Activated naive CD8-positive, alpha-beta T cell treated with anti-CD3 and anti-CD28 coated beads, Interleukin-2, amount 10 ng/mL, durations not matched to agents 7 days and 5 days (primary cell): ENCODE data around the gene CGRRF1. TPM values are rescaled to one million over a fixed set of nuclear protein-coding genes. Genes with fewer than 3 reads are reported as not detected.

Experiments used
- ATAC-seq: fragments of 150-1000 bp; cut with Tn5 transposase; one replicate; pipeline ENCODE4 v1.10.0; 2021; ENCODE audit warnings: low read depth, moderate library complexity
- POLR2A ChIA-PET: fragments of 350-600 bp; sonication (Branson Sonifier 250); formaldehyde crosslinking; loops from one replicate; lab custom pipeline; 2021; ENCODE audit warnings: antibody characterized with exemption; lab: Charles Lee
- DNase-seq: peaks from one replicate; pipeline ENCODE4 v3.0.0; 2021
- H3K27ac Mint-ChIP-seq: one replicate; pipeline ENCODE4 v1.8.0; 2022; ENCODE audit warnings: mild to moderate bottlenecking, mixed read lengths
- H3K27me3 Mint-ChIP-seq: one replicate; pipeline ENCODE4 v1.8.0; 2022; ENCODE audit warnings: mild to moderate bottlenecking, moderate library complexity, mixed read lengths
- H3K36me3 Mint-ChIP-seq: one replicate; pipeline ENCODE4 v1.8.0; 2021; ENCODE audit warnings: mild to moderate bottlenecking, mixed read lengths
- H3K4me1 Mint-ChIP-seq: one replicate; pipeline ENCODE4 v1.8.0; 2021; ENCODE audit warnings: mixed read lengths
- H3K4me3 Mint-ChIP-seq: one replicate; pipeline ENCODE4 v1.8.0; 2022; ENCODE audit warnings: mild to moderate bottlenecking, moderate library complexity, mixed read lengths
- H3K9me3 Mint-ChIP-seq: one replicate; pipeline ENCODE4 v1.8.0; 2021; ENCODE audit warnings: mixed read lengths
- total RNA-seq, 2 experiments: library from RNA; stranded (reverse); gene quantifications; one replicate each; pipeline ENCODE4 v1.2.3, GENCODE V29; 2021

Gene CGRRF1
- total RNA-seq, 2 experiments from 2014 or later: 14.7 to 17.3 TPM

DNA sequence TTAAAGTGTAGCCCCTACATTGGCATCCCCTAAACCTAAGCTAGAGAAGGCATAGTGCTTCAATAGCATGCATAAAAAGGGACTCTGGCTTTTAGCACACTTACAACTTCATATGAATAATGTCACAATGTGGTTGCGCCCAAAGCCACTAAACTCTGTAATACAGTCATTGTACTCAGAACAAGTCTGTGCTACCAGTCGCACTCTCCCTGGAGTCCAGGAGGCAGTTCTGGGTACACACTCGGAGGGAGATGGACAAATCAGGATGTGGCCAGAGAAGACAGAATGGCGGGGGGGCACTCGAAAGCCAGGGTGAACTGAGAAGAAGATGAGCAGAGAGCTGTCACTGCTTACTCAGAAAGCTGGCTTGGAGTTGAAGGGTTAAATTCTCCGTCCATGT lies 67.8 kb downstream of the CGRRF1 start:
- H3K27me3 Mint-ChIP-seq: peaks cover 8% of the 10 kb centered on the region
- no peak overlapping the region for H3K4me3 Mint-ChIP-seq
- no peak for DNase-seq
- H3K27ac Mint-ChIP-seq: no peak overlapping the region
- no peak for ATAC-seq
- H3K9me3 Mint-ChIP-seq: peaks cover 8% of the 10 kb centered on the region
- H3K4me1 Mint-ChIP-seq: peaks cover 4% of the 10 kb centered on the region
- peaks cover 17% of the 10 kb centered on the region for H3K36me3 Mint-ChIP-seq
- POLR2A ChIA-PET: no interaction called here

DNA sequence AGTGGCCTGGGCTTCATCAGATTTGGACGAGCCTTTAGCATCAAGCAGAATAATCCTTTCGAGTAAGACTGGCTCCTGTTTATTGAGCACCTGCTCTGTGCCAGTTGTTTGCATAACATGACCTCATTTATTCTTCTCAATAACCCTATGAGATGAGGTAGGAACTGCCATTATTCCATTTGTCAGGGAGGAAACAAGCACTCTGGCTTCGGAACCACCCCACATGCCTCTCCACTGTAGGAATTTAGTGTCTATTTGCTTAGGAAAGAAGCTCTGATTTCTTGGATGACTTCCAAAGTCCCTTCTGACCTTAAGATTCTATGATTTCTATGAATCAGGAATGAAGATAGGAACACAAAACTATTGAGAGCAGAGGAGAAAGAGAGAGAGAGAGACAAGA lies 68.3 kb downstream of the CGRRF1 start:
- no peak for ATAC-seq
- H3K27ac Mint-ChIP-seq: no peak overlapping the region
- POLR2A ChIA-PET: no interaction called here

DNA sequence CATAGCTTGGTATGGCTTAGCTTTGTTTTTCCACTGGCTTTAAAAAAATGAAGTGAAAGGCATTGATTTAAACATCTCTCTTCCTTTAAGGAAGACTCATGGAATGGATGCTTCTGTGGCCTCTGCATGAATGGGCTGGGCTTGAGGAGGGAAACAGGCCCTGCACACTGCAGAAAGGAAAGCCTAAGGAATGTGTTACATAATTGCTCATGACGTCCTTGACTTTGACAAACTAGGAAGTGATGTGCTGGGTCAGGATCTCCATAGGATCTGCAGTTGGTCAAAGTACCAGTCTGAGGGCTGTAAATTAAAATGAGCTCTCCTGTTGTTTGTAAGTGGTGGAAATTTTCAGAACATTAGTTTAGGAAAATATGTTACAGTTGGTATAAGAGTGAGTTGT lies 69.9 kb downstream of the CGRRF1 start:
- Mint-ChIP-seq H3K27me3 (peaks cover 8% of the 10 kb centered on the region), H3K9me3 (no peaks in the 10 kb centered on the region), H3K36me3 (peaks cover 5% of the 10 kb centered on the region), H3K27ac (no peak overlapping the region), H3K4me3 (no peak overlapping the region), H3K4me1 (peaks cover 4% of the 10 kb centered on the region)
- DNase-seq: no peak
- POLR2A ChIA-PET: no interaction called here
- ATAC-seq: no peak

More for the DNA sequence above, 68.3 kb downstream of the CGRRF1 start:
- Mint-ChIP-seq H3K27me3 (peaks cover 8% of the 10 kb centered on the region), H3K9me3 (peaks cover 6% of the 10 kb centered on the region), H3K4me1 (peaks cover 4% of the 10 kb centered on the region), H3K4me3 (no peak overlapping the region), H3K36me3 (peaks cover 15% of the 10 kb centered on the region)
- DNase-seq: no peak

DNA sequence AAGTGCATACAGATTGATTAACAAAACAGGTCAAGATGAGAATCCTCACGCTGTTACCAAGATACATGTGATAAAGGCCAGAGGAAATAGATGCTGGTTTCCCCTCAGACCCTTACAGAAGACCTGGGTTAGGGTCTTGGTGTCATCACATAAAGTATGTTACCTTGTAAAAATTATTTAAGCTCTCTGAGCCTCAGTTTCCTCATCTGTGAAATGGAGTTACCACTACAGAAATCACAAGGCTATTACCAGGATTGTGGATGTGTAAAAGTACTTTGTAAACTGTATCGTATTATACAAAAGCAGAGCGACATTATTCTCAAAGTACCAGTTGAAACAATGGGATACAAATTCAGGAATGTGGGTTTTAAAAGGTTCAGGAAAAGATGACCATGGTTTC lies 71.2 kb downstream of the CGRRF1 start:
- no peak overlapping the region for H3K4me3 Mint-ChIP-seq
- ATAC-seq (no peak), DNase-seq (no peak)

DNA sequence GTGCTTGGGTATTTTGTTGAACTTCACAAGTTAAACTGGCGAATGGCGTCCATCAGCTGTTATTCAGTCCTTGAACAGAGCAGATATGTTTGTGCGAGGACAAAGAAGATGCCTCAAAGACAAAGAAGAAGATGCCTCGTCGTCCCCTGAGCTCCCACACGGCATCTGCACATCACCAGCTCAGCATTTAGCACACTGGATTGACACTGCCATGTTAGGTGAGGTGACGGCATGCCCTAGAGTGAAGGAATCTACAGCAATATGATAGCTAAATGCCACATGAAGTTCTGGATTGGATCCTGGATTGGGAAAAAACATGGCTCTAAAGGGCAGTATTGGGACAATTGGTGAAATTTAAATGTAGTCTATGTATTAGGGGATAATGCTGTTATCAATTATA lies 72.6 kb downstream of the CGRRF1 start:
- DNase-seq: no peak
- no peak for ATAC-seq
- POLR2A ChIA-PET: no interaction called here
- peaks cover 15% of the 10 kb centered on the region for H3K27me3 Mint-ChIP-seq
- H3K4me3 Mint-ChIP-seq: no peak overlapping the region
- peaks cover 2% of the 10 kb centered on the region for H3K4me1 Mint-ChIP-seq
- no peak overlapping the region for H3K27ac Mint-ChIP-seq
- H3K36me3 Mint-ChIP-seq: peaks cover 4% of the 10 kb centered on the region
- no peaks in the 10 kb centered on the region for H3K9me3 Mint-ChIP-seq

More for the DNA sequence above, 71.2 kb downstream of the CGRRF1 start:
- POLR2A ChIA-PET: no interaction called here
- no peak overlapping the region for H3K27ac Mint-ChIP-seq
- peaks cover 8% of the 10 kb centered on the region for H3K27me3 Mint-ChIP-seq
- no peaks in the 10 kb centered on the region for H3K9me3 Mint-ChIP-seq
- peaks cover 4% of the 10 kb centered on the region for H3K4me1 Mint-ChIP-seq
- H3K36me3 Mint-ChIP-seq: peaks cover 3% of the 10 kb centered on the region

DNA sequence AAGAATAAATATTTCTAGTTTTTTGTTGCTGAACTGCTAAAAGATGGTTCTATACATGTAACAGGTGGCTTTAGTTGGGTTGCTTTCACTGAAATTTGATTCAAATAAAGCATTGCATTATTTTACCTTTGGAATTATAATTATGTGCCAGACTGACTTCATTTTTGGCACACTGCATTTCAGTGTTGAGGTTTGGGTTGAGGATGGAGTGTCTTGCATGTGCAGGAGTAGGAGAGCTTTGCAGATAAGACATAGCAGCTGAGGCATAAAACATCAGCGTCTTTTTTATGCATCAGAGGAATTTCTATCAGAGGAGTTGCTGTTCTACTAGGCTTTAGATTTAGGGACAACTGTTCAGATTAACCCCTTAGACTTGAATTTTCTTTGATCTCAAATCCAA lies 74.4 kb downstream of the CGRRF1 start:
- H3K27me3 Mint-ChIP-seq: peaks cover 12% of the 10 kb centered on the region
- no peak overlapping the region for H3K4me3 Mint-ChIP-seq
- no peak overlapping the region for H3K27ac Mint-ChIP-seq
- H3K9me3 Mint-ChIP-seq: no peaks in the 10 kb centered on the region
- H3K36me3 Mint-ChIP-seq: peaks cover 2% of the 10 kb centered on the region
- no peak for DNase-seq
- POLR2A ChIA-PET: no interaction called here
- no peak for ATAC-seq
- H3K4me1 Mint-ChIP-seq: no peaks in the 10 kb centered on the region

DNA sequence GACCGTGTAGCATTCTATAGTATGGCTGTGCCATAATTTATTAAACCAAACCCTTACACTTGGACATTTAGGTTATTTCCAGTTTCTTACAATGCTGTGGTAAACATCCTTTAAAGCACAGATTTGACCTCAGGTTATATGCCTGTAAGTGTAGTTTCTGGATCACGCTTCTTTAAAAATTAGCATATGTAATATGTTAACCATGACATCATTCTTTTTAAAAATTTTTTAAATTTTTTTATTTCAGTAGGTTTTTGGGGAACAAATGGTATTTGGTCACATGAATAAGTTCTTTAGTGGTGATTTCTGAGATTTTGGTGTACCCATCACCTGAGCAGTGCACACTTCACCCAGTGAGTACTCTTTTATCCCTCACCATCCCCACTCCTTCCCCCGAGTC lies 75.5 kb downstream of the CGRRF1 start:
- no peaks in the 10 kb centered on the region for H3K4me1 Mint-ChIP-seq
- H3K27me3 Mint-ChIP-seq: peaks cover 9% of the 10 kb centered on the region
- DNase-seq: no peak
- H3K9me3 Mint-ChIP-seq: no peaks in the 10 kb centered on the region
- H3K36me3 Mint-ChIP-seq: peaks cover 2% of the 10 kb centered on the region
- H3K4me3 Mint-ChIP-seq: no peak overlapping the region
- no peak for ATAC-seq
- H3K27ac Mint-ChIP-seq: no peak overlapping the region
- POLR2A ChIA-PET: no interaction called here

Other genes starting within 250 kb of the CGRRF1 start
- gene CDKN3, start 112.9 kb upstream of the CGRRF1 start, total RNA-seq: 10 to 100 TPM; 64.8 to 67.6 TPM
- gene CNIH1, start 68.5 kb upstream of the CGRRF1 start, total RNA-seq: 10 to 100 TPM; 54.9 to 63.2 TPM
- 10 to 100 TPM; 31.3 to 36.4 TPM for gene GMFB, start 20.9 kb upstream of the CGRRF1 start, total RNA-seq
- gene SAMD4A, start 57.2 kb downstream of the CGRRF1 start, total RNA-seq: 1 to 10 TPM; 2.6 to 2.7 TPM